GM19372 (cell line): ENCODE results near the gene TSPAN15.
"Not testable (repeated sequence)": the region's sequence is repeated elsewhere in the genome, so short reads cannot be mapped to it uniquely, and the experiment has no call there.

Source experiments
- ATAC-seq: cut with Tn5 transposase; IDR thresholded peaks from one replicate; pipeline ENCODE4 v1.9.1; 2021; ENCODE audit warnings: mild to moderate bottlenecking, low read depth, moderate library complexity; ENCODE audit not compliant: unreplicated experiment

The TSPAN15 gene

DNA sequence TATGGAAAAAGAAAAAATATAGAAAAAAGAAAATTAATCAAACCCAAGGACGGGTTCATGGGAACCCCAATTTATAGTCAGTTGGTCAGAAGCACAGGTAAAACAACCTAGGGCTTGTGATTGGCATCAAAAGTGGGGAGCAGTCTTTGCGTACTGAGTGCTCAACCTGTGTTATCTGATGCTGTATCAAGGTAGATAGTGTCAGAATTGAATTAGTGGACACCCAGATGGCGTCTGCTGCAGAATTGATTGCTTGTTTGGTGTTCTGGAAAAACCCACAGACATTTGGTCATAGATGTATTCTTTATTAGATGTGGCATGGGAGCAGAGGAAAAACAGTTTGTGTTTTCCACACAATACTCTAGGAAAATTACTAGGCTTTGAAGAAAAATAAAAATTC is 82.4 kb downstream of the TSPAN15 start:
- ATAC-seq = no peak

DNA sequence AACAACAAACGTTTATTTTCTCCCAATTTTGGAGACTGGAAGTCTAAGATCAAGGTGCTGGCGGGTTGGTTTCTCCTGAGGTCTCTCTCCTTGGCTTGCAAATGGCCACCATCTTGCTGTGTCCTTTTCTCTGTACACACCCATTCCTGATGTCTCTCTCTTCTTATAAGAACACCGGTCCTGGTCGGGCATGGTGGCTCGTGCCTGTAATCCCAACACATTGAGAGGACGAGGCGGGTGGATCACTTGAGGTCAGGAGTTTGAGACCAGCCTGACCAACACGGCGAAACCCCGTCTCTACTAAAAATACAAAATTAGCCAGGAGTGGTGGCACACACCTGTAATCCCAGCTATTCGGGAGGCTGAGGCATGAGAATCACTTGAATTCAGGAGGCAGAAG is 85.3 kb downstream of the TSPAN15 start:
- ATAC-seq = not testable (repeated sequence)

DNA sequence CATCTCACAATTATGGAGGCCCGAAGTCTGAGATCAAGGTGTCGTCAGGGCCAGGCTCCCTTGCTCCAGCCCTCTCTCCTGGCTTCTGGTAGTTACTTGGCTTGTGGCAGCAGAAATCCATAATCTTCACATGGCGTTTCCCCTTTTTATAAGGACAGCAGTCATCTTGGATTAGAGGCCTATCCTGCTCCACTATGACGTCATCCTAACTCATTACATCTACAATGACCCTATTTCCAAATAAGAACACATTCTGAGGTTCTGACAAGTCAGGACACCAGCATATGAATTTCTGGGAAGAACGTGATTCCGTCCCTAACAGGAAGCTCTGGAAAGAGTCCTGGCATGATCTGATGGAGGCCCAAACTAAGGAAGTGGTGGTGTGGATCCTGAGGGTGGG is 86.2 kb downstream of the TSPAN15 start:
- ATAC-seq = no peak

DNA sequence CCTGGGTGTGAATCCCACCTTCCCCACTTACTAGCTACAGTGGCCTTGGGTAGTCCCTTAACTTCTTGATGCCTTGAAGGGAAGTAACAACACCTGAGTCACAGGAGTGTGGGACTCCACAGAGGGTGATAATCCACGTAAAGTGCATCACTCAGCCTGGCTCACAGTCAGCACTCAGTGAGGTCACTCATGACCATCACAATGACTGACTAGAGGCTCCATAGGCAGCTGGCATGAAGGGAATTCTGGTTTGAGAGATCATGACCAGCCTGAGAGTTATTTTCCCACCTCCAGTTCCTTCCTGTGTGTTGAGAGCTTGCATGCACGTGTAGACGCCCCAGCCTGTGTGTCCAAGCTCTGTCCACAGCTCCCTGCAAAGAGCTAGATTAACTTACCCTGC is 87.2 kb downstream of the TSPAN15 start:
- no peak for ATAC-seq

DNA sequence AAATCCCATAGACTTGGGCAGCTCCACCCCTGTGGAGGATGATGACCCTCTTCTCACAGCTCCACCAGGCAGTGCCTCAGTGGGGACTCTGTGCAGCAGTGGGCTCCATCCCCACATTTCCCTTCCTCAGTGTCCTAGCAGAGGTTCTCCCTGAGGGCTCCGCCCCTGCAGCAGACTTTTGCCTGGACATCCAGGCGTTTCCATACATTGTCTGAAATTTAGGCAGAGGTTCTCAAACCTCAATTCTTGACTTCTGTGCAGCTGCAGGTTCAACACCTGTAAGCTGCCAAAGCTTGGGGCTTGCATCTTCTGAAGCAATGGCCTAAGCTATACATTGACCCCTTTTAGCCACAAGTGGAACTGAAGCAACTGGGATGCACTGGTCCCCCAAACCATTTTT is 90.2 kb downstream of the TSPAN15 start:
- no peak for ATAC-seq

DNA sequence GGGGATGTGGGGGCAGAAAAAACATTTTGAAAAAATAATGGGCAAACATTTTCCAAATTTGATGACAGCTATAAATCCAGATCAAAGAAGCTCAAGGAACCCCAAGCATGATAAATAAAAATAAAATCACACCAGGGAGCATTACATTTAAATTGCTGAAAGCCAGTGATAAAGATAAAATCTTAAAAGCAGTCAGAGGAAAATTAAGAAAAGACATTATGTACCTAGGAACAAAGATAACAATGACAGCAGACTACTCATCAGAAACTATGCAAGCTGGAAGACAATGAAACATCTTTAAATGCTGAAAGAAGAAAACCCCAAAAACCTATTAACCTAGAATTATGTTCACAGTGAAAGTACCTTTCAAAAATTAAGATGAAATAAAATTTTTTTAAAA is 98.7 kb downstream of the TSPAN15 start:
- ATAC-seq = no peak

DNA sequence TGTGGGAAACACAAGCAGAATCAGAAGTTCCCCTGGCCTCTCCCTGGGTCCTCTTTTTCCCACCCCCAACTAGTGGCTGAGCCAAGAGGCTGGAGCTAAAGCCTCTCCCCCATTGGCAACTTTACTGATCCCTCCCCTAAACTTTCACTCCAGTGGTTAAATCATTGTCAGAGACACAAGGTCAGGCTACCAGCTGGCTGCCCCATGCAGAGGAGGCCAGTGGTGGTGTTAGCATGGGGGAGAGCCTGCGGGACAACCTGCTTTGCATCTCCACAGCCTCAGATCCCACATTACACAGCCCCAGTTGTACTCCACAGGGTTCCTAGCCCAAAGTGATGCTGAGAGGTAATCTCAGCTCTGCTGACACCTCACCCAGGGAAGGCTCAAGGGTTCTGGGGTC is 101.0 kb downstream of the TSPAN15 start:
- ATAC-seq = no peak

DNA sequence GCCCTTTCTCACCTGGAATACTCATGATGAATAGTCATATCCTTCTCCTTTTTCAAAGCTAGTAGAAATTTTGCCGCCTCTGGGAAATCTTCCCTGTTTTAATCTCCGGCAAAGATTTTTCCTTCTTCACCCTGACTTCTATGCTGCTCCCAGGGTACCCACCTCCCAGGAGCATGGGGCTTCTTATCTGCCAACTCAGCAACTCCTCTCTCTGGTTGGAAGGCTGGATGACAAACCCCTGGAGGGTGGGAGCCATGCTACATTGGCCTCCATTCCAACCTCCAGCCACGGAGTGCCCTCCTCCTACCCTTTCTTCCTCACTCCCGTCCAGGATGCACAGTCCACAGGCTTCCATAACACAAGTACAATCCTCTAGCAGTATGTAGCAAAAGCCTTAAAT is 102.1 kb downstream of the TSPAN15 start:
- no peak for ATAC-seq

DNA sequence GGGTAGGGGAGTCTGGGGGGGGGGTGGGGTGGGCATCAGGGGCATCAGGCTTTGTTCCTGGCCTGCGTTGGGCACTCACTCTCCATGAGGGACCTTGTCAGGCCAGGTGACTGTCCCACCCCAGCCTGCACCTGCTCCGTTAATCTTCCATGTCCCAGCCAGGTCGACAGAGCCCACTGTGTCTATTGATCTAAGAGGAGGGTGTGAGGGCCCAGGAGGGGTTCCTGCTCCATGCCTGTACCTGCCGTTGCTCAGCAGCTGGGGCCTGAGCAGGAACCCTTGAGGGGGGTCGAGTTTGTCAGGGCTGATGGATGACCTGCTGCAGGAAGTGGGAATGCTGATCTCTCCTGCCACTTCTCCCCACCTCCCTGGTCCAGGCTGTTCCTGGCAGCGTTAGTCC is 103.3 kb downstream of the TSPAN15 start:
- ATAC-seq = no peak
